Epithelial cell of alveolus of lung (primary cell): ENCODE data around the gene DRD2. TPM values are rescaled to one million over a fixed set of nuclear protein-coding genes. Genes with fewer than 3 reads are reported as not detected.

Experiments used
- total RNA-seq: library from RNA; depleted of rRNA; stranded (reverse); fragments of >200 nt; gene quantifications from 2 replicates; pipeline ENCODE4 v1.2.1, GENCODE V29; 2015

The DRD2 gene
- 0.32 and 0.52 TPM in 2 replicates for total RNA-seq

GRCh38 chr11:113475160-113475761, at the start of gene DRD2:
Gene DRD2 (minus strand): TSS chr11:113475398. CDS start chr11:113424651, 50,747 bp downstream.

GRCh38 chr11:113387605-113388211, 87.5 kb downstream of the DRD2 start, which contains the start of gene ANKK1:
Gene ANKK1 (plus strand): TSS chr11:113387779. CDS start chr11:113387885, 106 bp downstream.

Other genes with a start within 250 kb of the DRD2 start
- gene TTC12, start 160.8 kb downstream of the DRD2 start, total RNA-seq = 8.9 and 10.3 TPM in 2 replicates
- not detected in 2 replicates for gene ANKK1, start 87.6 kb downstream of the DRD2 start, total RNA-seq
- 0.32 TPM in 1 of 2 replicates, not detected in the other for gene TMPRSS5, start 230.9 kb upstream of the DRD2 start, total RNA-seq